NCI-H345 treated with DMSO at 0.1 percent for 48 hours (cell line): ENCODE results near the gene TBXAS1.

Experiments used
- DNase-seq: peaks from one replicate; lab custom pipeline; 2025; ENCODE audit not compliant: unreplicated experiment; lab: John Stamatoyannopoulos, UW

The TBXAS1 gene

DNA sequence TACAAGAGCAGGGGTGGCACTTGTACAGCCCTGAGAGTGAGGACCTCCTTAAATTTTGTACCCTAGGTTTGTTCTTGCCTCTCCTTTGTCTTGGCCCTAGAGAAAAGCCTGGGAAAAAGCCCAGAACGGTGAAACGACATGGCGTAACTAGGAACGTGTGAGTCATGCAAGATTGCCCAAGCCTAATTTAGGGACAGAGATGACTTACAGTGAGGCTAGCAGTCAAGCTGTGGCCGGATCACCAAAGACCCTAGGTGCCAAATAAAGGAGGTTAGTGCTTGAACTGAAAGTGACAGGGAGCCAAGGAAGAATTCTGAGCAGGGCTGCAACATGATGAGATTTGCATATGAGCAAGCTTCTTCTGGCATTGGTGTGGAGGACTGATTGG, 25.1 kb downstream of the TBXAS1 start:
- DNase-seq: no peak

DNA sequence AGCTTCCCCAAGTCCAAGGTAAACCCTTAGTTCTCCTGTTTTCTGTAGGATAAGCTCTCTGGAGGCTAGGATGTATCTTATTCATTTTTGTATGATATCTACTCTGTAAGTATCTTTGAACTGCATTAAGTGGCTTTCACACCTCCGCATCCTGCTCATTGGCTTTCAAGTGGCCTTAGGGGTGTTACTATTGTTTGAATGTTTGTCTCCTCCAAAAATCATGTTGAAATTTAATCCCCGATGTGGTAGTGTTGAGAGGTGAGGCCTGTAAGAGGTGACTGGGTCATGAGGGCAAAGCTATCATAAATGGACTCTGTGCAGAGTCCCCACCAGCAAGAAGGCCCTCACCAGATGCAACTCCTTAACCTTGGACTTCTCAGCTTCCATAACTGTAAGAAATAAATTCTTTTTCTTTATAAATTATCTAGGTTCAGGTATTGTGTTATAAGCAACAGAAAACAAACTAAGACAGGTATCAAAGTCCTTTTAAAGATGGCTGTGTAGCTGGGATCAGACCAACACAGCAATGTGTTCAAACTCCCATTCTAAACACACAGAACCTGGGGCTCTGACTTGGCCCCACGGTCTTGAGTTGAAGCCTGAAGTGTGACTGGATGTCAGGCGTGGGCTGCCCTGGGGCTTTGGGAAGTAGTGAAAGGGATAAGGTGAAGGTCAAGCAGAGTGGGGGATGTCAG, 25.9 kb downstream of the TBXAS1 start:
- DNase-seq: no peak

DNA sequence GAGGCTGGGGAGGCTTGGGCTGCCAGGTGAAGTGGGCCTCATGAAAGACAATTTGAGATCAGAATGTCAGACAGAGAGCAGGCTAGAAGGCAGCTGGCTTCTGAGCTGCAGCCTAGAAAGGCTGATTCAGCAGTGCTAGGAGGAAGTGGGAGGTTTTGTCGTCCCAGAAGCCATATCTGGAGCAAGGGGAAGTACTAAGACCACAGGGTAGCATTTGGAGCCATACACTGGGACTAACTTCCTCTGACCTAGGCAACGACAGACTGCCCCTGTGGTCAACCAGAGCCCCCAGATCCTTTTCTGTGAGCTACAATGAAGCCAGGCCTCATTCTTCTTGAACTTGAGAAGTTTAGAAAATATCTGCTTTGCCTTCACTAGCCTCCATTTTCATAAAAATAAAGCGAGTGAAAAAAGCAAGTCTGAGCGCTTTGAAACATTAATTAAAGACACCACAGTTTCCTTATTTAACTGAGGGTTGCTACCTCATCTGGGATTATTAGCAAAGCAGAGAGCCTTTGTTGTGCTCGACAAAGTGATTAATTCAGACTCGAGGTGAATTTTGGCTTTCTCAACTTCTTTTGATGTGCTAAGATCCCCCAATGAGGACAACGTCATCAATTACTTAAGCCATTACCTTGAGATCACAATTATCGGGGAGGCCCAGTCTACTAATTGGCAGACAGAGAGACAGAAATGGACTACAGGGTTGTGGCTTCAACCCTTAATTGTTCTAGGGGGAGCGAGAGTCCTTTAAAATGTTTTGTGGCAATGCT, 26.6 kb downstream of the TBXAS1 start:
- DNase-seq: no peak

- no peak for DNase-seq
Observed at GRCh38 chr7:139857791-139858190, 28.7 kb downstream of the TBXAS1 start.

DNA sequence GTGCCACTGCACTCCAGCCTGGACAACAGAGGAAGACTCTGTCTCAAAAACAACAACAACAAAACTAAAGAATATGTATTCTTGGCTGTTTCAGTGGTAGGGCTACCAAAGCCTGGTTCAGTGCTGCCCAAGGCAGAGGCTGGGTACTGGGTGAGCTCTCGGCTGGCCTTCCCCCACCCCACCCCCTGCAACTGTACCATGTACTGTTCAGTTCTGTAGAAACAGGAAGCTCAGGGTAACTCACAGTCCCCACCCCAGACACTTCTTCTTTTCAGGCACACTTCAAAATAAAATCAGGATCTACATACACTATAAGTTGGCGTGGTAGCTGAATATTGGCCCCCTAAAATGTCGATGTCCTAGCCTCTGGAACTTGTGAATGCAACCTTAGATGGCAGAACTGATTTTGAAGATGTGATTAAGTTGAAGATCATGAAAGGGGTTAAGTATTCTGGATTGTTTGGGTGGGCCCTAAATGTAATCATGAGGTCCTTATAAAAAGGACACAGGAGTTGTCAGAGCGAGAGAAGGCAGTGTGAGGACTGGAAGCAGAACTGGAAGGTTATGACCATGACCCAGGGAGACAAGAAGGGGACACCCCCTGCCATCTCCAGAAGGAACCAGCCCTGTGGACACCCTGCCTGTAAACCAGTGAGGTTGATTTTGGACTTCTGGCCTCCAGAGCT, 31.2 kb downstream of the TBXAS1 start:
- DNase-seq: no peak

GRCh38 chr7:139861803-139862202, 32.7 kb downstream of the TBXAS1 start:
- no peak for DNase-seq

DNA sequence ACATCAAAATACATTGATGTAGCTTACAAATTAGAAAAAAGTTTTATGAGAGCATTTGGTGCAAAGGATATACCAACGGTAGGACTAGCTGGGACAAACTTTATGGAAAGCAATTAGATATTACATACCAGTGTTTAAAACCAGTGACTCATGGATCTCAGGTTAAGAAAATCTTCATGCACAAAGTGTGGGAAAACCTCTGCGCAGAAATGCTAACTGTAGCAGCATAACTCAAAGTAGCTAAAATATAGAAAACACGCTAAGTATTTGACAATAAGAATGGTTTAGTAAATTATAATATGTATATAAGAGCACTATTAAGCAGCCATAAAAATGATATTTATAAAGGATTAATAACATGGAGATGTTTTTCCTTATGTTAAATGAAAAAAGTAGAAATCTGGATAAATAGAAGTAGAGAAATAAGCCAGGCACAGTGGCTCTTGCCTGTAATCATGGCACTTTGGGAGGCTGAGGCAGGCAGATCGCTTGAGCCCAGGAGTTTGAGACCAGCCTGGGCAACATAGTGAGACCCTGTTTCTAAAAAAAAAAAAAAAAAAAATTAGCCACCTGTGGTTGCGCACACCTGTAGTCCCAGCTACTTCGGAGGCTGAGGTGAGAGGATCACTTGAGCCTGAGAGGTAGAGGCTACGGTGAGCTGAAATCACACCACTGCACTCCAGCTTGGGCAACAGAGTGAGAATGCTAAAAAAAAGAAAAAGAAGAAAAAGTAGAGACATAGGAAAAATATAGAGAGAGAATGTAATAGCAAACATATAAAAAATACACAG, 37.2 kb downstream of the TBXAS1 start:
- no peak for DNase-seq

GRCh38 chr7:139867847-139868246, 38.8 kb downstream of the TBXAS1 start:
- no peak for DNase-seq

GRCh38 chr7:139869886-139870285, 40.8 kb downstream of the TBXAS1 start:
- no peak for DNase-seq

DNA sequence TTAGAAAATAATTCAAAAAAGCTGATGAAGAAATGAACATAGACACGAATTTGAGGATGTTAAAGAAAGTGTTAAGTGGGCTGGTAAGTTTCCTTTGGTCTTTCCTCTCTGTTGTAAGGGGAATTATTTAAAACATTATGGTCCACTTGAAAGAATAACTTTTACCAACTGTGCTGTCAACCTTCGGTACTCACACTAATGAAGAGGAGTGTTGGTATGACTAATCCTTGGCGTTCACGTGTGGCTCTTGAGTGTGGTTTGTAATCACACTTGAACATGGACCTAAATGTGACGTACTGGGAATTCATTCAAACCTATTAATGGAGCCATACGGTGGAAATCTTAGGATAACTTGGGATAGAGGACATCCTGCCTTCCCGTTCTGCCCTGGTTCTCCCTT, 41.3 kb downstream of the TBXAS1 start:
- DNase-seq: no peak

- DNase-seq: no peak
Observed at GRCh38 chr7:139871331-139871730, 42.3 kb downstream of the TBXAS1 start.

DNA sequence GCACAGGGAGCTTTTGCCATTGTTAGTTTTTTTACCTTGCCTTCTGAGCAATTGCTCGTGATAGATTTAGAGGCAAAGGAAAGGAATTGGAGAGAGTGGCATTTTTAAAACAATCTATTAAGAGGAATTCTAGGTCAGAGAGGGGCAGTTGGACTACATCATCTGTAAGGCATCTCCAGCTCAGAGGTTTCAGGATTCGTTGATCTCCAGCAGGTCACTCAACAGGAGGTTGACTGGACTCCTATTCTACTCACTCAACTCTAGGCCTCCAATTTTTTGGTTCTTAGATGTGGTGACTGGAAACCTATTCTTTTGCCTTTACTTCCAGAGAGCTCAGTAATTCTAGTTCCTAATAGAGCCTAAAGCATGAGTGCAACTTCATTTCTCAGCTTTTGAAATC, 42.8 kb downstream of the TBXAS1 start:
- no peak for DNase-seq

- DNase-seq: no peak
Observed at GRCh38 chr7:139873593-139874301, 44.7 kb downstream of the TBXAS1 start.

DNA sequence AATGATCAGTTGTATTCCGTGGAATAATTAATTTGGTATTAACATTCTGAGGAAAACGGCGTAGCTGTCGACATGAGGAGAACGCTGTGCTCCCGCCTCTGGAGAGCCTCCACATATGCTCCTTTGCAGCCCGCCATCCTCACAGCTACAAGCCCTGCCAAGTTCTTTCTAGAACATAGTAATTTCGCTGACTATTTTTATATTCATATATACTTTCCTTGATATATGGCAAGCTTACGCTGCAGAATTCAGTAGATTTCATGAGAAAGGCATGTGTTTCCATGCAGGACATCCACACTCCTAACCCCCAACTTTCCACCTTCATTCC, 45.2 kb downstream of the TBXAS1 start:
- no peak for DNase-seq

GRCh38 chr7:139875821-139876241, 46.8 kb downstream of the TBXAS1 start:
- DNase-seq: no peak

DNA sequence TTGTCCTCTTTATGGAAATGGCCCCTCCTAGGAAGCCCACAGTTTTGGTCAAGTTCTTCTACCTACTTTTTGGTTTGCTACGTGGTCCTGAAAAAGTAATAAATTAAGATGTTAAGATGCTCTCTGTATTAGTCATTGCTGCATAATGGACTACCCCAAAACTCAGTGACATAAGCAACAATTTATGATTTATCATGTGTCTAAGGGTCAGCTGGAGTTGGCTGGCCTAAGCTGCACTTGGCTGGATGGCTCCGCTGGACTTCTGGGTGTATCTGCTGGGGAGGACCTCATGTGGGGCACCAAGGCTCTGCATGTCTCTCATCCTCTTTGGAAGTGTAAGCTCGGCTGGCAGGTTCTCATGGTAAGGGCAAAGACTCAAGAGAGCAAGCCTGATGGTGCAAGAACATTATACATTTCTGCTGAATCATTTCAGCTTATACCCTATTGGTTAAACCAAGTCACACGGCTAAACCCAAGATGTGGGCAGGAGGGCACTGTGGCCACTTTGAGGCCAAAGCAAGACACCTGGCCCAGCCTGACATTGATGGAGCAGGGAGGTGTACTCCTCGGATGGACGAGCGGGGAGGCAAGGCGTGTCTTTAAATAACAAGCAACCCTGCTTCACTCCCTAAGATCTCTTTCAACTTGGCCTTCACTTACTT, 47.7 kb downstream of the TBXAS1 start:
- no peak for DNase-seq

DNA sequence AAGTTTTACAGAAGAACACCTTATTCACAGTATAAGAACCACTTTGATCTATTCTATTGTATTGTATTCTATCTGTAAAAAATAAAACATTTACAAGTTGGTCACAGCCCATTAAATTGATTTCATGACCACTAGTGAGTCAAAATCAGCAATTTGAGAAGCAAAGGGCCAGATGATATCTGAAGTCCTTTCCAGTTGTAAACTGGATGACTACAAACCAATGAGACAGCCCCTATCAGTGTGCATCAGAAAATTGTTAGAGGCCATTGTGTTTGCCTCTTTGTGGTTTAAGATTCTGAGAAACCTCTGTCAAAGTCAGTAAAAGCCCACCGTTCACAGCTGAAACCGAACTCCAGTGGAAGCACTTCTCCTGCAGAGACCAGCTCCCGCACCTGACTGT, 54.8 kb downstream of the TBXAS1 start:
- no peak for DNase-seq

GRCh38 chr7:139884441-139884840, 55.4 kb downstream of the TBXAS1 start:
- no peak for DNase-seq

GRCh38 chr7:139885511-139885910, 56.4 kb downstream of the TBXAS1 start:
- DNase-seq: no peak

GRCh38 chr7:139886206-139886605, 57.1 kb downstream of the TBXAS1 start:
- DNase-seq: no peak
